Skin of body (tissue), 2 donors: ENCODE data around the gene BAZ2B. TPM values are rescaled to one million over a fixed set of nuclear protein-coding genes. Genes with fewer than 3 reads are reported as not detected.
"Not testable (repeated sequence)": the region's sequence is repeated elsewhere in the genome, so short reads cannot be mapped to it uniquely, and the experiment has no call there.

Experiments
- DNase-seq: peaks from one replicate; lab custom pipeline; 2025; lab: John Stamatoyannopoulos, UW
- total RNA-seq: library from RNA; depleted of rRNA; stranded (reverse); fragments of >200 nt; gene quantifications from one replicate; pipeline ENCODE4 v1.2.3, GENCODE V29; 2014

Gene BAZ2B
- total RNA-seq, 1 donor from 2014 or later = 136 TPM

- DNase-seq = no peak
These were observed 76.6 kb downstream of the BAZ2B start for GRCh38 chr2:159539701-159540100.

- no peak for DNase-seq
These were observed 77.5 kb downstream of the BAZ2B start for GRCh38 chr2:159538801-159539200.

GRCh38 chr2:159535261-159535660 is 81.1 kb downstream of the BAZ2B start:
- DNase-seq = not testable (repeated sequence)

GRCh38 chr2:159531475-159531874 is 84.9 kb downstream of the BAZ2B start:
- no peak for DNase-seq

GRCh38 chr2:159526433-159526832 is 89.9 kb downstream of the BAZ2B start:
- no peak for DNase-seq

GRCh38 chr2:159525012-159525411 is 91.3 kb downstream of the BAZ2B start:
- DNase-seq = no peak

GRCh38 chr2:159521272-159521671 is 95.1 kb downstream of the BAZ2B start:
- DNase-seq = no peak

GRCh38 chr2:159518321-159519005 is 97.9 kb downstream of the BAZ2B start:
- no peak for DNase-seq

- peak; percentile 53 for DNase-seq
These were observed 100.0 kb downstream of the BAZ2B start for GRCh38 chr2:159516241-159516758.

- DNase-seq = no peak
These were observed 100.9 kb downstream of the BAZ2B start for GRCh38 chr2:159515441-159515840.

GRCh38 chr2:159513745-159514144 is 102.6 kb downstream of the BAZ2B start:
- no peak for DNase-seq

- DNase-seq = no peak
These were observed 108.2 kb downstream of the BAZ2B start for GRCh38 chr2:159508140-159508539.

- no peak for DNase-seq
These were observed 109.4 kb downstream of the BAZ2B start for GRCh38 chr2:159506764-159507440.

- no peak for DNase-seq
These were observed 110.1 kb downstream of the BAZ2B start for GRCh38 chr2:159506202-159506601.

- DNase-seq = peak; percentile 19
These were observed 111.2 kb downstream of the BAZ2B start for GRCh38 chr2:159505196-159505595.

GRCh38 chr2:159501743-159502142 is 114.6 kb downstream of the BAZ2B start:
- no peak for DNase-seq

GRCh38 chr2:159497847-159498246 is 118.5 kb downstream of the BAZ2B start:
- DNase-seq = no peak

- DNase-seq = peak; percentile 32
These were observed 119.1 kb downstream of the BAZ2B start for GRCh38 chr2:159497256-159497655.

GRCh38 chr2:159489476-159489875 is 126.9 kb downstream of the BAZ2B start:
- no peak for DNase-seq

- no peak for DNase-seq
These were observed 131.8 kb downstream of the BAZ2B start for GRCh38 chr2:159484532-159484931.

- no peak for DNase-seq
These were observed 140.0 kb downstream of the BAZ2B start for GRCh38 chr2:159476329-159476728.

- no peak for DNase-seq
These were observed 140.6 kb downstream of the BAZ2B start for GRCh38 chr2:159475793-159476192.

GRCh38 chr2:159471340-159471739 is 145.0 kb downstream of the BAZ2B start:
- no peak for DNase-seq
